GM19193 (cell line): ENCODE measurements around the gene PIEZO2.

ENCODE experiments used
- POLR2A ChIP-seq: IDR thresholded peaks from 4 replicates; pipeline ENCODE4 v1.6.1; 2011; ENCODE audit not compliant: insufficient read depth, insufficient read length; ENCODE audit errors: extremely low read depth

Gene PIEZO2

DNA sequence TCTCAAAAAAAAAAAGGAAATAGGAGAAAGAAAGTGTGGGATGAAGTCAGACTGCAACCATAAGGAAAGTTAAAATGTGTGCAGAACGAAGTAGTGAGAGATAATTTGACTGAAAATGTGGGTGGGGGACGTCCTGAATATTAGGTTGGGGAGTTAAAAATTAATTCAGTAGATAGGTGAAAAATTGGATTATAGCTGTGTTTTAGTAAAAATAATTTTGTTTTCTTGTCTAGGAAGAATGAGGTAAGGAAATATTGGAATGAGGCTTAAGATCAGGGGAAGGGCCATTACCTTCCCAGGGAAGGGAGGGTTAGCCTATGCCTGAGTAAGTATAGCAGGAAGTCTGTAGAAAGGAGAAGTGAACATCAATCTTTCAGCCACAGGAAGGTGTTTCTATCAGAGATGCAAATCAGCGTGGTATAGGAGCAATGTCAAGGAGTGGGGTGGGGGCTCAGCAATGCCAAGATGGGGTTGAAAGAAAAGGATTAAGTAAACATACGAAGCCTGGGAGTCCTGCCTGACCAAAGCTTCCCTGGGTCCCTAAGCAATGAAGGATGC, 250.9 kb downstream of the PIEZO2 start:
- no peak for TF ChIP-seq POLR2A

DNA sequence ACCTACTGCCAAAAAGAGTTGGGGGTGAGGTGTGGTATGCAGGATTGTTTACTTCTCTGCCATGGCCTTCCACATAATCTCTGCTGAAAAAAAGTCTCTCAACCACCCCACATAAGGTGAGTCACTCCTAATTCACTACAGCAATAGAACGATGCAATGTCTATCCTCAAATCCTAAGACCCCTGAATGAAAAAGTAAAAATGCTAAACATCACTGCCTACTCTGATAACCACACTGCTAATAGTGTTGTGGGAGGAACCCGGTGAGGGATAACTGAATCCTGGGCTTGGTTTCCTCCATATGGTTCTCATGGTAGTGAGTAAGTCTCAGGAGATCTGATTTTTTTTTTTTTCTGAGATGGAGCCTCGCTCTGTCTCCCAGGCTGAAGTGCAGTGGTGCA, 252.5 kb downstream of the PIEZO2 start:
- TF ChIP-seq POLR2A = no peak

DNA sequence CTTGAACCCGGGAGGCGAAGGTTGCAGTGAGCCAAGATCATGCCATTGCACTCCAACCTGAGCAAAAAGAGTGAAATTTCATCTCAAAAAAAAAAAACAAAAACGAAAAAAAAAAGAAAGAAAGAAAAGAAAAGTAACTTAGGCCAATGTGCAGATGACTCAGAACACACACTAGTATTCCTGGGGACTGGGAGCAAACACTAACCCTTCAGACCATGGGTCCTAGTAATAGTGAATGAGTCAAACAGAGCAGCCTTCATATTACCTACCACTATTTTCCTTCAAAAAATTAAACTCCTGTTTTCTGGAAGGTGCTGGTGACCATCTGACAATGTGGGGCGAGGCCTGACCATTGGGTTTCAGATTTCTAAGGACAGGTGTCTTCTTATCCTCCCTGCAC, 253.4 kb downstream of the PIEZO2 start:
- no peak for TF ChIP-seq POLR2A

DNA sequence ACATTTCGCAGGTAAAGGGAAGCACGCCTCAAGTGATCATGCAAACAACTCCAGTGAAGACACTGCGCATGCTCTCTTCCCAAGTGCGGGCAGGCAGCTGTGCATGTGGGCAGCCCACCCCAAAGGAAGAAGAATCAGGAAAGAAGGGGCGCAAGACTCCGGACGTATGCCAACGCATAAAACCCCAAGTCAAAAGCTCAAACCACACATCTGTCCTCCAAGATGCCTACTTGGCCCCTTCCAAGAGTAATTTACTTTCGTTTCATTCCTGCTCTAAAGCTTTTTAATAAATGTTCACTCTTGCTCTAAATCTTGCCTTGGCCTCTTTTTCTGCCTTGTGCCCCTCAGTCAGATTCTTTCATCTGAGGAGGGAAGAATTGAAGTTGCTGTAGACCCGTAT, 254.9 kb downstream of the PIEZO2 start:
- no peak for TF ChIP-seq POLR2A

DNA sequence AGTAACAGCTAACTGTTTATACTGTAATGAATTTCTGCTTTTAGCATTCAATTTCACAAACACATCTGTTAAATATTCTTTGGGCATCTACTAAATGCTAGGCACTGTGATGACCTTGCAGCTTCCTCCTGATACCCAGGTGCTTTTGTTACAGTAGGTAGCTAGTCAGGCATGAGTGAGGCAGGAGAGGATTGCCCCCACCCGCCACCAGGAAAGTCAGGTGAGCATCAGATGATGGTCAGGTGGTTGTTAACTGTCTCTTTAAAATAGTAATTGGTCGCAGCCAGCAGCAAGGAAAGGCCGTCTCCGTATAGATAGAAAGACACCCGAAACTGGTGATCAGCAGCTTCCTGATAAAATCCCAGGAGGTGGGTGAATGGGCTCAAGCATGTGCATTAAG, 255.6 kb downstream of the PIEZO2 start:
- no peak for TF ChIP-seq POLR2A

DNA sequence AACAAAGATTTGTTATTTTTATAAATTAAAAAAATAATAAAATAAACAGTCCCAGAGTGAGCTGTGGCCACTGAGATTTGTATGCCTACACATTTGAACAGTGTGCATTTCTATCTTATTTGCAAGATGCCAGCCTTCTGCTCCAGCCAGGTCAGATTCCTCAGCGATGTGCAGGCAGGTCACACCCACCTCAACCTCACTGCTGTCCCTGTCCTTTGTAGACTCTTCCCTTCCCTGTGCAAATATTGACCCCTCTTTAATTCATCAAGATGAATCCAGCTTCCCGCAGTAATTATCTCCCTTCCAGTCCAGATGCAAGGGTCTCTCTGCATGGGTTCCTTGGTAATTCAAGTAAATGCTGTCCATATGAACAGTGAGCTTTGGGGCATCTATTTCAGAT, 256.2 kb downstream of the PIEZO2 start:
- TF ChIP-seq POLR2A = no peak

DNA sequence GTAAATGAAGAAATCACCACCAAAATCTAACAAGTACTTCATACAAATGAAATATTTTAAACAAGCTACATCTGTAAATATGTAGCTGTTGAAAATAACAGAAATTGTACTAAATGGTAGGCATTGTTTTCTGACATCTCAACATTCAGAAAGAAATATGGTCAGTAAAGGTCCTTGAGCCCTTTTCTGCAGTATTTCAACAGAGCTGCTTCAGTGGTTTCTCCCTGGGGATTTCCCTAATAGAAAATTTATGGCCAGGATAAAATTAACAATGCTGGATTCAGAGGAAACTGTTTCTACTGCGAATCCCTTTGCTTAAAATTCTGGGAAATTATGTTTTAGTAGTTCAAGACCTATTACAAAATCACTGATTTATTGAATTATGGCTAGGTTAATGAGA, 256.6 kb downstream of the PIEZO2 start:
- no peak for TF ChIP-seq POLR2A

DNA sequence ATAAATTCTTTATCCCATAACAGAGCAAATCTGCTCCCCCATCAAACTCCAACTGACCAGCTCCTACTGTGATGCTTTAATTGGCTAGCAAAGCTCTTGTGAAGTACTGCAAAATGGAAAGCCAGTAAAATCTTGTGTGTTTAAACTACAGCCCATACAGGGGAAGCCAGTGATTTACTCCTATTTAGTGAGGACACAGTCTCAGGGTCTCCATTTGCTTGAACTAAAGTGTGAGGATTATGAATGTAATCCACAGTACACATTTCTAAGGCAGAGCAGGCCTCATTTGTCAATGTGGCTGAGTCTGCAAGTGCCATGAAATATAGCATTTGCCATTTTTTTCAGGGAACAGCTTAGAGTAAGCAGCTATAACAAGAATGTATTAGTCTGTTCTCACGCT, 259.3 kb downstream of the PIEZO2 start:
- no peak for TF ChIP-seq POLR2A

DNA sequence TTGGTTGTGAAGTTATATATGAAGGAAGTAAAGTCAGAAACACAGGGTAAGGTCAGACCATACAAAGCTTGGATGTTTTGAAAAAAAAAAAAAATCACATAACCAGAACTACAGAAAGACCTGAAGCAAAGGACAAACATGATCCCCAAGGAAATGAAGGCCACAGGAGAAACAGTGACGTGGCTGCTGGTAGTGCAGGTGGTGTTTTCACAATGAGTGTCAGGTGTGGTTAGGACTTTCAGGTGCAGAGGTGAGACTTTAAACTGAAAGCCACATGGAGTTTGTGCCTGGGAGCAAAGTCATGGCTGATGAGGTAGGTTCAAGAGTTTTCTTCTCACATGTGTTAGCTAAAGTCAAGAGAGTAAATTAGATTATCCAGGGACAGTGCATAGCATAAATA, 270.7 kb downstream of the PIEZO2 start:
- TF ChIP-seq POLR2A = no peak

DNA sequence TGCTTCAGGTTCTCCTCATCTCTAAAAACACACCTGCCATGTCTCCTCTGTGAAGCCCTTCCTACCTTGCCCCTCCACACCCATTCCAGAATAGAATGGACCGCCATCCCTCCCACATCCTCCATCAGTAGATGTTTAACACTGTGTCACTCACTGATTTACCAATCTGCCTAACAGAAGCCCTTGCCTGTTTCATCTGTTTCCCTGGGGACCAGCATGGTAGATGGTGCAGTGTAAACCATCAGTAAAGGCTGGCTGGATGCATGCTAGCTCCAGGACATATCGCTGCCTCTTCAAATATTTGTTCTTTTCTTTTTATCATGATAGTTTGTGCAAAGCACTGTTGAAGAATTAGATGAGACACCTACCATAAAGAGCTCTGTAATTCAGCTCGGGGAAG, 271.4 kb downstream of the PIEZO2 start:
- no peak for TF ChIP-seq POLR2A

DNA sequence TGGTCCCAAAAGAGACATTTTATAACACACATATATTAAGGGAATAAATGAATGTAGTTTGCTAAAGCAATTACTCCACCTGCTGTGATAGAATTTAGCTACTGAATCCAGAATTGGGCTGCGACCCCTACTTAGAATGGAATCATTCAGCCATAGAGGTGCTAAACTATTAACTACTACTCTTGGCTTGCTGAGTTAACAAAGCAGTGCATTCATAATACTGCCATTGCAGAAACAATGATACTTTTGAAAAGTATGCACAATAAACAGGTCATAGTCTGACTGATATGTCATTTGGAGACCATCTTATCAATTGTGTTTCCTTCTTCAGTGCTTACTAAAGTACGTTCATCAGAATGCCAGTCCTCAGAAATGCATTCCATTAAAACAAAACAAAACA, 273.6 kb downstream of the PIEZO2 start:
- TF ChIP-seq POLR2A = no peak

DNA sequence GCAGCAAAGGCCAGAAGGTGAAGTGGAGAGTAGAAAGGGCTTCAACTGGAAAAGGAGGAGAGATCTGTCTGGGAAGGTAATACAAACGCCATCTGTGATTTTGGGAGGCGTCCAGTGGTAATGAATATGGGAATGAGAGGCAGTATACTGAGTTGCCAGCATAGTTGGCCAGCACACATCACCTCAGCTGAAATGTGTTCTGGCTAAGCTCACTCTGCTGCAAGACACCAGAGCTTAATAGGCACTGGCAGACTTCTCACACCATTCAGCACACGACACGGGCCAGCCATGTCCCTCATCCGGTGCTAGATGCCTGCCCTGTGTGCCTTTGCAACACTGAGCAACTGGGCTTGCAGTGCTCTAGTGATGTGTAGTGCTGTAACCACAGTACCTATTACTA, 277.1 kb downstream of the PIEZO2 start:
- no peak for TF ChIP-seq POLR2A

DNA sequence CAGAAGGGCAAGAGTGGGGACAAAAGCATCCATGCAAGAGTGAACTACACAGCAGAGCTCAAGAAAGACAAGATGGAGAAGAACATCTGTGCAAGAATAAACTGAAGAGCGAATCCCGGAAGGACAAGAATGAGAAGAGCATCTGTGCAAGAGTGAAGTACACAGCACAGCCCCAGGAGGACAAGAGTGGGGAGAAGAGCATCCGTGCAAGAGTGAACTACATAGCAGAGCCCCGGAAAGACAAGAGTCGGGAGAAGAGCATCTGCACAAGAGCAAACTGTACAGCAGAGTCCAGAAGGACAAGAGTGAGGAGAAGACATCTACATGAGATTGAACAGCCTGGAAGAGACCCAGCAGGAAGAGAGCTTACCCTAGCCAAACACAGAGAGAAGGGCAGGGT, 284.6 kb downstream of the PIEZO2 start:
- no peak for TF ChIP-seq POLR2A

DNA sequence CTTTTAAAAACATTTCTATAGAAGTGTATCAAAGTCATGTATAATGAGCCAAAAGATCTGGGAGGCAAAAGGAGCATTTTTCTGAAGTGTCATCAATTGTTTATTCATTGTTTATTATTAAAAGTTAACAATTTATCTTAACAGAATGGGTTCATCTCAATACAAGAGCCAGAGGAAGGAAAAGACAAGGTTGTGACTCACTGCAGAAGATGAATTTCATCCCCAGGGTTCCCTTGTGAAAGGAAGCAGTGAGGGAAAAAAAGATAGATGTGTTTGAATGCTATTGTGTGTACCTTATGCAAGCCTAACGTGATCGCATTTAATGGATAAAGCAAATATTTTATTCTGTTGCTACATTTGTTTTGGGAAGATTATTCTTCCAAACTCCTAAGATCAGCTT, 286.3 kb downstream of the PIEZO2 start:
- no peak for TF ChIP-seq POLR2A

DNA sequence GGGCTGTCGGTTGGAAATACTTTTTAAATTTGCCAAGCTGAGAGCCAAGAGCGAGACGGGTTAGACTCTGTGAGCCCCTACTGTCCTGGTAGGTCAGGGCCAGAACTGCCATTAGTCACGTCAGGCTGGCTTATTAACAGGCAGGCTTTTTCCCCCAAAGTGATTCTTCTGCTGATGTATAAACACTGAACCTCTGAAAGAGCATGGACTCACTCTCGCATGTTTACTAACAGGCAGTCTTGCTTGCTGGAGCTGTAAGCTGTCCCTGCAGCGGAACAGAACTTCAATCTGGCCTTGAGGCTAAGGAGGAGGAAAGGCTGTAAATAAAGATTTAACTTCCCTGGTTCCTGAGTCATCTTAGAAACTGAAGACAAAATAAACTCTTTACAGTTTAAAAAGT, 288.4 kb downstream of the PIEZO2 start:
- no peak for TF ChIP-seq POLR2A

DNA sequence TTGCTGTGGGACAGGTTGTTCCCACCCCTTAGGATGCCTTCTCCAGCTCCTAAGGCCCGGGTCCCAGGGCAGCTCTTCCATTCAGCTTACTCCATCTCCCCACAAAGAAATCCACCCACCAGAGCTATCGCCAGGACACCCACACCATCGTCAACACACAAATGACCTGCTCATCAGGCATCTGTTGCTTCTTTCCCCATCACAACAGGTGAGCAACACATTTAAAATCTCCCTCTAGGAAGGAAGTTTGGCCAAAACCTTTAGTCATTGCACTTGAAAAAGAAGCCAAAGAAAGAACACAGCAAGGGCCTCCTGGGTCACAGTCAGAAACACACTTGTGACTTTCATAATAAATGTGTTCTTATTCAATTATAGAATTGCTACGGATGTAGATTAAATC, 289.0 kb downstream of the PIEZO2 start:
- no peak for TF ChIP-seq POLR2A

DNA sequence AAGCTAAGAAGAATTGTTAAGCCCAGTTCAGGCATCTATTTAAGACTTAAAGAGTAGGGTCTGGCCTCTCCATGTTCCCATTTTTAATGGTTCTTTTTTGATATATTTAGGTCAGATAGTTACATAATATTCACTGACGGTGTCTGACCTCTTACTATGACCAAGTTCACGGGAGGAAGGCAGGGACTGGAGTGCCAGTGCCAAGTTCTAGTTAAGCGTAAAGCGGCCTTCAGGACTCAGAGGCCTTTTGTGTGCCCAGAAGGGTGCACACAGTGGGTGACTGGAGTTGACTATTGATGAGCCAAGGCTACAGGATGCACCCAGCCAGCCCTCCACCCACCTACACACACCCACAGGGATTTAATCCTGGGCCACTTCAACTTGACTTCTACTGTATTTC, 290.9 kb downstream of the PIEZO2 start:
- TF ChIP-seq POLR2A = no peak

DNA sequence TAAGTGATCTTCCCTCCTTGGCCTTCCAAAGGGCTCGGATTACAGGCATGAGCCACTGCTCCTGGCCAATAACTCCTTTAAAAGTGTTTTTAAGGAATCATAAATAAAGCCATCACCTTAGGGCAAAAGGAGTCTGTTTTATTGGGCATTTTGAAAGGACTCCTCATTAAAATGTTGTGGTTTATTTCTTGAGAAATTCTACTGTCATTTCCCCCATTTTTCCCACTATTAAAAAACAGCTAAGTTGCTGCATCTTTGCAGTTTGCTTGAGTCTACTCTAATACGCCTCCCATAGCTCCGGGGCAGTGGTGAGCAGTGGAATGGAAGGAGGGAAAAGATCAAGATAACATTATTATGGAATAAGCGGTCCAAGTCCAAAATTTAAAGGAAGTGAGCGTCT, 293.2 kb downstream of the PIEZO2 start:
- no peak for TF ChIP-seq POLR2A

DNA sequence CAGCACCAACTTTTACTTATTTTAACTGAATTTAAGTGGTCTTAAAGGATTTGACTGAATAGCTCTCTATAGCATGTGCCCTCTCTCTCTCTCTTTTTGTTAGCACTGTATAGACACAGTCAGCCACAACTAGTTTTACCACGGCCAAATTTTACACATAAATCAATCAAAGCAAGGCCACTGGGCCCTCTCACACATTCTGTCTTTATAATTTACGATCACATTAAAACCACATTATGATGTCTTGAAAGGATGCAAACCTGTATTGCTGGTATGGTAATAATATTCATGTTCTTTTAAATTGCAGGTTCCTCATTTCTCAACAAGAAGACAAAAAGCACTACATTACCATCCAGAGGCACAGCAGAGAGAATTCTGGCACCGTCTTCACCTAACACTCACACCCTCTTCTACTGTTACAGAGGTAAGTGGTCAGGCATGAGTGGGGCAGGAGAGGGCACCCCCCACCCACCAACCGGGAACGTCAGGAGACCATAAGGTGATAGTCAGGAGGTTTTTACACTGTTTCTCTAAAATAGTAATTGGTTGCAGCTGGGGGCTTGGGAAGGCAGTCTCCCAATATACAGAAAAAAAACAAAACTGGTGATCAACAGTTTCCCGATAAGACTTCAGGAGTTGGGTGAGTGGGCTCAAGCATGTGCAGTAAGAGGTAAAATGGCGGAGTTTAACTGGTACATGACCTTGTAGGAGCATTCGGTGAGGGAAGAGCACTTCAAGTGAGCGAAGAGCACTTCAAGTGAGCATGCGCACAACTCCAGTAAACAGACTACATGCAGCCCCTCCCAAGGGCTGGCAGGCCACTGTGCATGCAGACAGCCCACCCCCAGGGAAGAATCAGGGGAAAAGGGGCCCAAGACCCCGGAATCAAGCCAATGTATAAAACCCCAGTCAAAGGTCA, 296.7 kb downstream of the PIEZO2 start:
- no peak for TF ChIP-seq POLR2A
